BE2C (cell line): ENCODE measurements around the gene PPM1M.

Experiments
- DNase-seq: peaks from one replicate; pipeline ENCODE4 v3.0.0-alpha.2; 2020
- H3K27me3 ChIP-seq: fragments of 250-450 bp; sonication (Bioruptor Pico); 2 replicates; pipeline ENCODE4 v1.5.1; 2020; ENCODE audit warnings: mild to moderate bottlenecking
- H3K36me3 ChIP-seq: fragments of 250-450 bp; sonication (Bioruptor Pico); 2 replicates; pipeline ENCODE4 v1.5.1; 2020; ENCODE audit warnings: mild to moderate bottlenecking
- H3K4me1 ChIP-seq: fragments of 250-450 bp; sonication (Bioruptor Pico); 2 replicates; pipeline ENCODE4 v1.5.1; 2020
- H3K4me3 ChIP-seq: 2 replicates; pipeline ENCODE4 v1.5.1; 2011; ENCODE audit warnings: low read depth, low read length
- H3K9me3 ChIP-seq: fragments of 250-450 bp; sonication (Bioruptor Pico); 2 replicates; pipeline ENCODE4 v1.5.1; 2020
- CTCF ChIP-seq: IDR thresholded peaks from 2 replicates; pipeline ENCODE4 v1.5.1; 2012; ENCODE audit warnings: mild to moderate bottlenecking, low read depth, low read length

Gene PPM1M

GRCh38 chr3:52240886-52241370, 4.6 kb upstream of the PPM1M start:
- TF ChIP-seq CTCF = no peak
- H3K4me1 ChIP-seq = peaks cover 15% of the 10 kb centered on the region
- no peaks in the 10 kb centered on the region for H3K9me3 ChIP-seq
- no peaks in the 10 kb centered on the region for H3K27me3 ChIP-seq
- H3K36me3 ChIP-seq = no peaks in the 10 kb centered on the region
- no peak overlapping the region for H3K4me3 ChIP-seq
- no peak for DNase-seq

- H3K9me3 ChIP-seq = no peaks in the 10 kb centered on the region
- DNase-seq = no peak
- no peak for TF ChIP-seq CTCF
These were observed 3.5 kb upstream of the PPM1M start for GRCh38 chr3:52242039-52242438.

GRCh38 chr3:52243791-52244628, 1.5 kb upstream of the PPM1M start:
- no peak for TF ChIP-seq CTCF
- no peaks in the 10 kb centered on the region for H3K9me3 ChIP-seq
- H3K4me1 ChIP-seq = peaks cover 15% of the 10 kb centered on the region
- H3K36me3 ChIP-seq = no peaks in the 10 kb centered on the region
- peak; percentile 52 for DNase-seq
- no peak overlapping the region for H3K4me3 ChIP-seq
- no peaks in the 10 kb centered on the region for H3K27me3 ChIP-seq

More at GRCh38 chr3:52242039-52242438, 3.5 kb upstream of the PPM1M start:
- Histone ChIP-seq H3K4me3 (no peak overlapping the region), H3K4me1 (peaks cover 15% of the 10 kb centered on the region), H3K27me3 (no peaks in the 10 kb centered on the region), H3K36me3 (no peaks in the 10 kb centered on the region)

- Histone ChIP-seq H3K36me3 (no peaks in the 10 kb centered on the region), H3K9me3 (no peaks in the 10 kb centered on the region), H3K4me1 (peaks cover 8% of the 10 kb centered on the region), H3K4me3 (peak overlapping the region; percentile 39), H3K27me3 (no peaks in the 10 kb centered on the region)
- DNase-seq = no peak
- TF ChIP-seq CTCF = no peak
These were observed 683 bp downstream of the PPM1M start for GRCh38 chr3:52246264-52246620.

GRCh38 chr3:52246728-52247408, 1.3 kb downstream of the PPM1M start:
- Histone ChIP-seq H3K36me3 (peaks cover 3% of the 10 kb centered on the region; the same call in 1 of the 2 replicates), H3K27me3 (no peaks in the 10 kb centered on the region), H3K9me3 (no peaks in the 10 kb centered on the region), H3K4me3 (no peak overlapping the region), H3K4me1 (peaks cover 8% of the 10 kb centered on the region)
- no peak for TF ChIP-seq CTCF
- DNase-seq = no peak
